Renal pelvis (tissue), 4 donors: Measurements from ENCODE around the gene TM2D3. TPM values are rescaled to one million over a fixed set of nuclear protein-coding genes. Genes with fewer than 3 reads are reported as not detected.
"Not testable (repeated sequence)": the region's sequence is repeated elsewhere in the genome, so short reads cannot be mapped to it uniquely, and the experiment has no call there.

Experiments used
- DNase-seq: peaks from one replicate; pipeline ENCODE4 v3.0.0-alpha.2; 2013
- polyA plus RNA-seq, 3 donors: library from polyadenylated mRNA; unstranded; fragments of 120-200 nt; gene quantifications; one replicate each; pipeline ENCODE4 v1.2.1, GENCODE V29; 2013; ENCODE audit not compliant: insufficient read length in 3 of 3

Gene TM2D3
- polyA plus RNA-seq, 3 donors, result 57.6 to 62.4 (median 60.4) TPM

DNA sequence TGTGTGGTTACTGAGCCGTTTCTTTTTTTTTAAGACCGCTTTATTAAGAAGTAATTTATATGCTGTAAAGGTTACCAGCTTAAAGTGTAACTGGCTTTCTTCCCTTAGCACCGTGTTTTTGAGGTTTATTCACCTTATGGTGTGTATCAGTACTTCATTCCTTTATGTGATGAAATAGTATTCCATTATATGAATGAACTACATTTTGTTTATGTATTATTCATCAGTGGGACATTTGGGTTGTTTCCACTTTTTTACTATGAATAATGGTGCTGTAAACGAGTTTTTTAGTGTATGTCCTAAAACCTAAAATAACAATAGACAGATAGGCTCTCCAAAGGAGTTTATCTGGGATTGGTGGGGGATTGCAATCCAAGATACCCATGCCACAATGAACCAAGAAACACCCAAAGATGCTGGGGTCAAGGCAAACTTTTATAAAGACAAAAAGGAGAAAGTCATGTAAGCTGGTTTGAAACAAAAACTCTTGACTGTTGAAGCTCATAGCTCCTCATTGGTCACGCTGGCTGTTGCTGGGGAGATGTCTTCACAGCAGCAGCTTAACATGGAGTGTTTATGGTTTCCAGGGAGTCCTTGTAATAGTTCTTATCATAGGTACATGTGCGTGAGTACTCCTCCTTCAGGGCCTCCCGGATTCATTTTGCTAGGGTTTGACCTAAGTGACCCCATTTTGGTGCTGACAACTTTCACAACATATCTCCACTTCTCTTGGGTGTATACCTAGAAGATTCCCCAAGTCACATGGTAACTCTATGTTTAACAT is 16.0 kb downstream of the TM2D3 start:
- DNase-seq, result no peak

- DNase-seq, result no peak
These were observed 18.8 kb downstream of the TM2D3 start for GRCh38 chr15:101633356-101633755.

DNA sequence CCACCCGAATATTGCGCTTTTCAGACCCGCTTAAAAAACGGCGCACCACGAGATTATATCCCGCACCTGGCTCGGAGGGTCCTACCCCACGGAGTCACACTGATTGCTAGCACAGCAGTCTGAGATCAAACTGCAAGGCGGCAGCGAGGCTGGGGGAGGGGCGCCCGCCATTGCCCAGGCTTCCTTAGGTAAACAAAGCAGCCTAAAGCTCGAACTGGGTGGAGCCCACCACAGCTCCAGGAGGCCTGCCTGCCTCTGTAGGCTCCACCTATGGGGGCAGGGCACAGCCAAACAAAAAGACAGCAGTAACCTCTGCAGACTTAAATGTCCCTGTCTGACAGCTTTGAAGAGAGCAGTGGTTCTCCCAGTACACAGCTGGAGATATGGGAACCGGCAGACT is 25.5 kb downstream of the TM2D3 start:
- not testable (repeated sequence) for DNase-seq

GRCh38 chr15:101625980-101626379 is 26.2 kb downstream of the TM2D3 start:
- DNase-seq, result no peak

DNA sequence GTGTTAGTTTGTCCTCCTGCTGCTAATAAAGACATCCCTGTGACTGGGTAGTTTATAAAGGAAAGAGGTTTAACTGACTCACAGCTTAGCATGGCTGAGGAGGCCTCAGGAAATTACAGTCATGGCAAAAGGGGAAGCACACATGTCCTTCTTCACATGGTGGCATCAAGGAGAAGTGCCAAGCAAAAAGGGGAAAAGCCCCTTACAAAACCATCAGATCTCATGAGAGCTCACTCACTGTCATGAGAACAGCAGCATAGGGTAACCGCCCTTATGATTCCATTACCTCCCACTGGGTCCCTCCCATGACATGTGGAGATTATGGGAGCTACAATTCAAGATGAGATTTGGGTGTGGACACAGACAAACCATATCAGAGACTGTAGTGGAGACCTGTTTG is 27.0 kb downstream of the TM2D3 start:
- DNase-seq, result no peak

DNA sequence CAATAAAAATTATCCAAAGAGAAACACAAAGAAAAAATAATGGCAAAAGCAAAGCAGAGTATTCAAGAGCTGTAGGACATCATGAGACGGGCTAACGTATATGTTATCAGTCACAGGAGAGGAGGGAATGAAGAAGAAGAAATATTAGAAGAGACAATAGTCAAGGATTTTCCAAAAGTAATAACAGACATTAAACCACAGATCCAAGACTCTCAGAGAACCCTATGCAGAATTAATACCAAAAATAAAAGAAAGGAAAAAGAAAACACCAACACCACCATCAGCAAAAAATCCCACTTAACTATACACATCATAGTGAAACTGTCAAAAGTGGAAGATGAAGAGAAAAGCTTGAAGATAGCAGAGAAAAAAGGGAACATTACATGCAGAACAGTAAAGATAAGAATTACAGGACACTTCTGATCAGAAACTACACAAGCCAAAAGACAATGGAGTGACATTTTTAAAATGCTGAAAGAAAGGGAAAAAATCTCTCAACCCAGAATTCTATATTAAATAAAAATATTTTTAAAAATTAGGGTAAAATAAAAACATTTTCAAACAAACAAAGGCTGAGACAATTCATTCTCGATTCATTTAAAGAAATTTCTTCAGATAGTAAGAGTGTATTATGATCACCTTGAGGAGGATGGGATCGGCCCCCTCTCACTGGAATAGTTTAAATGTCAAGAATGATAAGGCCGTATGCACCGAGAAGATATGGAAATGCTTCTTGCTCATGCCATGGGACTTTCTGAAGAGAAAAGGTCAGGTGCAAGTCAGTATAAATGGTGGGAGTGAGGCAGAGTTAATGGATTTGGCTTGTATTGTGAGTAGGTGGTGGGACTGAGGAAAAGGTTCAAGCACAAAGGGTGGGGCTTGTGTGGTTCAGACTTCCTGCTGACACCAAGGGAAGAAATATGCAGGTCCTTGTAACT is 28.5 kb downstream of the TM2D3 start:
- no peak for DNase-seq

- no peak for DNase-seq
These were observed 30.2 kb downstream of the TM2D3 start for GRCh38 chr15:101621961-101622360.

- DNase-seq, result no peak
These were observed 31.5 kb downstream of the TM2D3 start for GRCh38 chr15:101620671-101621070.

DNA sequence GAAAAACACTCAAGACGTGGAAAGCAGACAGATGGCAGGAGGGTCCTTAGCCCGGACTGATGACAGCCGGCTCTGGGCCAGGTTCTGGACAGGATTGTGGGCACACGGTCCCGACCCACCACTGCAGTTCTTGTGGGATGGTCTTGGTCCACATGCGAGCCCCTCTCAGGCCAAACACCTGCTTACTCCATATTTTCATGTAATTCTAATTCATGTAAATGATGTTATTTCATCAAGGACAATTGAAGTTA is 32.6 kb downstream of the TM2D3 start:
- DNase-seq, result no peak

GRCh38 chr15:101618851-101619614 is 33.1 kb downstream of the TM2D3 start:
- DNase-seq, result no peak

- DNase-seq, result no peak
These were observed 34.1 kb downstream of the TM2D3 start for GRCh38 chr15:101618076-101618475.

DNA sequence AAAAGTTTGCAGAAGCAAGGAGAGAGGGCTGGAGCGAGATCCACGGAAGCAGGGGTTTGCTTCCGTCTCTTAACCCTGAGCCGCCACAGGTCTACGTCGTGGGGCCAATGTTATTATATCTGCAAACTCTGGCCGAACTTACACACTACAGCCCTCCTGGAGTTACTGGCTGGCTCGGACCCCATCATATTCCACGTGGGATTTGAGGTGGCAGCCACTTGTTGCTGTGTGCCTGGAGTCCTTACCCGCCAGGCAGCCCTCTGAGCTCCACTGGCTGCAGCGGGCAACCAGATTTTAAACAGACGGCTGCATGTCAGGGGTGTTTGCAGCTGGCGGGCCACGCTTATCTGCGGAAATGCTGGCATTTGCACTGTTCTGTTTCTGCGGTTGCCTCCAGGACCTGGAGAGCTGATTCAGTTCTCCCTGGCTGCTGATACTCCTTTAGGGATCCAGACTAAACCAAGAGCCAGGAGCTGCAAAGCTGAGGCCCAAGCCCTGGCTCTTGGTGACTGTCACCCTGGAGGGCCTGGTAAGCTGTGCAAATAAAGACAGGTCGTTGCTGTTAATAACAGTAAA is 34.7 kb downstream of the TM2D3 start:
- DNase-seq, result no peak

- peak; percentile 71 for DNase-seq
These were observed 36.0 kb downstream of the TM2D3 start for GRCh38 chr15:101615986-101616848.

GRCh38 chr15:101615414-101615985 is 36.7 kb downstream of the TM2D3 start:
- DNase-seq, result no peak

DNA sequence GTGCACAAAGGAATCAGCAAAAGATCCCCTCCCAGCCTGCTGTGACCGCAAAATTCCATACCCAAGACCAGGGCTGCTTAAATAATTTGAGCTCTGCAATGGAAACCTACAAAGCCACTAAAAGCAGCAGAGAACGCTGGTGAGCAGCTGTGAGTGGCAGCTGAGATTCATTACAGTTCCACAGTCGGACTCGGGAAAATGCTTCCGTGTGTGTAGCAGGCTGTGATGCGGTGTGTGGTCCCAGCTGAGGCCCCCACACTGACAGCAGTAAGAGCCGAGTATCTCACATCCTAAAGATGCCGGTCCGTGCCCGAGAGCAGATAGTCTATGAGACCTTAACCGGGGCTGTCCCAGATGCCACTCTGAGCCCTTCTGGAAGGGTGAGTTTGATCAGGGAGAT is 37.4 kb downstream of the TM2D3 start:
- DNase-seq, result no peak

DNA sequence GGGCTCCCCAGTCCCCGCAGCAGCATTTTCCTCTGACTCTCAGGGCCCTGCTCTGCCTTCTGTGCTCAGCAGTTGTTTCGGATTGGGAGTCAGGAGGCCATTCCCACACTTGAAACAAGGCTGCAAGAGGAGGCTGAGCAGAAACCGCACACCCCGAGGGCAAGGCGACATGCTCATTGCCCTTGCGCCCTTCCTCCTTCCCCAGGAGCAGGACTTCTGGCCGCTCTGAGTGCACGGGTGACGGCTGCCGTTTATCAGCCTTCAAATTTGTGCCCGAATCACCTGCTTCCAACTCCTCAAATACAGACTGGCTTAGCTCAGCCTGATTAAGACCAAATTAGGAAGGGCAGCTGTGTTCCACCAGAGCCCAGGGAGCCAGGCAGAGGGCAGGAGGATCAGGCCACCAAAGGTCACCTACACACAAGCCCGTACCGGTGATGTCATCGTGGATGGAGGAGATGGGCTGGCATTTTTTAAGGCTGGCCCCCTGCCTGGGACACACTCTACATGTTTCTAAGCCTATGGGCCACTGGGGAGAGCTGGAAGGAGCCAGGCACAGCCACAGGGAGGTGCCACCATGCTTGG is 38.1 kb downstream of the TM2D3 start:
- no peak for DNase-seq

- peak; percentile 83 for DNase-seq
These were observed 38.8 kb downstream of the TM2D3 start for GRCh38 chr15:101613130-101614000.

- DNase-seq, result no peak
These were observed 39.5 kb downstream of the TM2D3 start for GRCh38 chr15:101612676-101613075.

- no peak for DNase-seq
These were observed 40.4 kb downstream of the TM2D3 start for GRCh38 chr15:101611580-101612299.
